Epithelial cell of esophagus (primary cell): ENCODE measurements around the gene ZNF675.
"Not testable (repeated sequence)": the region's sequence is repeated elsewhere in the genome, so short reads cannot be mapped to it uniquely, and the experiment has no call there.

Experiments
- DNase-seq: peaks from one replicate; pipeline ENCODE4 v3.0.0; 2010; ENCODE audit warnings: low read depth
- H3K4me3 ChIP-seq: 2 replicates; pipeline ENCODE4 v1.5.1; 2011; ENCODE audit warnings: mild to moderate bottlenecking, low read length, control low read depth
- TF ChIP-seq, protein P1 (sequence below): IDR thresholded peaks from 2 replicates; pipeline ENCODE4 v1.5.1; 2011; ENCODE audit warnings: low read depth, mild to moderate bottlenecking, low read length, control low read depth, inconsistent platforms; ENCODE audit not compliant: insufficient read depth; ENCODE audit errors: missing control alignments

ZNF675 gene

DNA sequence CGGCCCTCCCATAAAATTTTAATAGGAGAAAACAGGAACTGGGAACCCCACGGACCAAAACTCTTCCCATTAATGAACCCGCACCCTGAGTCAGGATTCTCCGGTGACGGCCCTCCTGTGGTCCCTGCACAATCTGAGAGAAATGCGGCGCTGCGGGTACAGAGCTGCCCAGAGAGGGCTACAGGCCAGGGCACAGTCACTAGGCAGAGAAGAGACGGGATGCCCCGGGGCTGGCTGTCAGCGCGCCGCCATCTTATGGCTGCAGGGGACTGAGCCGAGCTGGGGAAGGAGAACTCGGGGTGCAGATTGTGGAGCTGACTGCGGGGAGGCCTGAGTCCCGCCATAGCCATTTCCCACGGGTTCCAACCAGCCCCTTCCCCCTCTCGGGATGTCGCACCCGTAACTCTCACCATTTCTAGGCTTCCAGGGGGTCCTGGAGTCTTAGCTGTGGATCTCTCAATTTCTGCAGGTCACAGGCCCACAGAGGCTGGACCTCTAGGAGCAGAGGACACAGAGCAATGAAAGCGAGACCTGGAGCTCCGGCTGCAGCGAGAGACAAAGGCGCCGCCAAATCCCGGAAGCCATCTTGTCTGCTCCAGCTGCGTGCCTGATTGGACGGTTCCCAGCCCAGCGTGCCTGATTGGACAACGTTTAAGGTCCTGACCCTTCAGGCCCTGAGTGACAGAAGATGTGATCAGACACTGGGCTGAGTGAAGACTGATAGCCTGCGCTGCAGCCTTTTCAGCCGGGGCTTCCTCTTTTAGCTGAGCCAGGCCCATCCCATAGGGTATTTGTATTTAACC, at the start of gene ZNF675:
ZNF675 (minus strand) TSS at position 592 of the 803 bp plus-strand sequence; CDS start at position 413, 179 bp downstream.
- DNase-seq: peak; percentile 95
- TF ChIP-seq, protein P1, sequence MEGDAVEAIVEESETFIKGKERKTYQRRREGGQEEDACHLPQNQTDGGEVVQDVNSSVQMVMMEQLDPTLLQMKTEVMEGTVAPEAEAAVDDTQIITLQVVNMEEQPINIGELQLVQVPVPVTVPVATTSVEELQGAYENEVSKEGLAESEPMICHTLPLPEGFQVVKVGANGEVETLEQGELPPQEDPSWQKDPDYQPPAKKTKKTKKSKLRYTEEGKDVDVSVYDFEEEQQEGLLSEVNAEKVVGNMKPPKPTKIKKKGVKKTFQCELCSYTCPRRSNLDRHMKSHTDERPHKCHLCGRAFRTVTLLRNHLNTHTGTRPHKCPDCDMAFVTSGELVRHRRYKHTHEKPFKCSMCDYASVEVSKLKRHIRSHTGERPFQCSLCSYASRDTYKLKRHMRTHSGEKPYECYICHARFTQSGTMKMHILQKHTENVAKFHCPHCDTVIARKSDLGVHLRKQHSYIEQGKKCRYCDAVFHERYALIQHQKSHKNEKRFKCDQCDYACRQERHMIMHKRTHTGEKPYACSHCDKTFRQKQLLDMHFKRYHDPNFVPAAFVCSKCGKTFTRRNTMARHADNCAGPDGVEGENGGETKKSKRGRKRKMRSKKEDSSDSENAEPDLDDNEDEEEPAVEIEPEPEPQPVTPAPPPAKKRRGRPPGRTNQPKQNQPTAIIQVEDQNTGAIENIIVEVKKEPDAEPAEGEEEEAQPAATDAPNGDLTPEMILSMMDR: no peak
- peak within 1 kb of the TSS; percentile 88 for H3K4me3 ChIP-seq

DNA sequence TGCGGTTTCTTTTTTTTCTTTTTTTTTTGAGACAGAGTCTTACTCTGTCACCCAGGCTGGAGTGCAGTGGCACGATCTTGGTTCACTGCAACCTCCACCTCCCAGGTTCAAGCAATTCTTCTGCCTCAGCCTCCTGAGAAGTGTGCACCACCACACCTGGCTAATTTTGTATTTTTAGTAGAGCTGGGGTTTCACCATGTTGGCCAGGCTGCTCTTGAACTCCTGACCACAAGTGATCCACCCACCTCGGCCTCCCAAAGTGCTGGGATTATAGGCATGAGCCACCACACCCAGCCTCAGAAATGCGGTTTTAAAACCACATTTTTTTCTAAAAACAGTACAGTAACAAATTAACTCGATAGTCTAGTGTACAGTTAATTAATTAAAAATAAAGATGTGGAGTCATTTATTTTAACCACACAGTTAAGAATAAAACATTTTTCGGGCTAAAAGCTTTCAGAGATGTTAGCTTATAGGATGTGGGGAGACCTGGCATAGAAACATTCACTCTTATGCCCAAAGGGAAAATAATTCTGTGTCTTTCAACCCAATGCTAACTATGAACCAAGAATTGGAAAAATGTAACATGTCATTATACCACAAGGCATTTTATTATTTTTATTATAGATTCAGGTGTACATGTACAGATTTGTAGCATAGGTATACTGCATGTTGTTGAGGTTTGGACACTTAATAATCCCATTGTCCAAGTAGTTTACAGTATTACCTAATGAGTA, 43.9 kb upstream of the ZNF675 start:
- H3K4me3 ChIP-seq: not testable (repeated sequence)
- peak; percentile 2 for DNase-seq

DNA sequence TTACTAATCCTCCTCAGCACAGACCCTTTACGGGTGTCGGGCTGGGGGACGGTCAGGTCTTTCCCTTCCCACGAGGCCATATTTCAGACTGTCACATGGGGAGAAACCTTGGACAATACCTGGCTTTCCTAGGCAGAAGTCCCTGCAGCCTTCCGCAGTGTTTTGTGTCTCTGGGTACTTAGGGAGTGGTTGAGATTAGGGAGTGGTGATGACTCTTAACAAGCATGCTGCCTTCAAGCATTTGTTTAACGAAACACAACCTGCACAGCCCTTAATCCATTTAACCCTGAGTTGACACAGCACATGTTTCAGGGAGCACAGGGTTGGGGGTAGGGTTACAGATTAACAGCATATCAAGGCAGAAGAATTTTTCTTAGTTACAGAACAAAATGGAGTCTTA, 37.1 kb upstream of the ZNF675 start:
- peak; percentile 49 for DNase-seq
- not testable (repeated sequence) for H3K4me3 ChIP-seq

DNA sequence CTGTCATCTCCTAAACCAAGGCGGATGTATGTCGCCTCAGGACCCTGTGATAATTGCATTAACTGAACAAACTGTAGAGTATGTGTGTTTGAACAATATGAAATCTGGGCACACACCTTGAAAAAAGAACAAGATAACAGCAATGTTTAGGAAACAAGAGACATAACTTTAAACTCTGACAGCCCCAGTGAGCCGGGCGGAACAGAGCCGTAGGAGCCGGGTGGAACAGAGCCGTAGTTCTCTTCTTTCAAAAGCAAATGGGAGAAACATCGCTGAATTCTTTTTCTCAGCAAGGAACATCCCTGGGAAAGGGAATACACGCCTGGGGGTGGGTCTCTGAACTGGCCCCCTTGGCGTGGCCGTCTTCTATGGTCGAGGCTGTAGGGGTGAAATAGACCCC, 31.8 kb upstream of the ZNF675 start:
- H3K4me3 ChIP-seq: no peak overlapping the region
- TF ChIP-seq, protein P1: no peak
- no peak for DNase-seq

DNA sequence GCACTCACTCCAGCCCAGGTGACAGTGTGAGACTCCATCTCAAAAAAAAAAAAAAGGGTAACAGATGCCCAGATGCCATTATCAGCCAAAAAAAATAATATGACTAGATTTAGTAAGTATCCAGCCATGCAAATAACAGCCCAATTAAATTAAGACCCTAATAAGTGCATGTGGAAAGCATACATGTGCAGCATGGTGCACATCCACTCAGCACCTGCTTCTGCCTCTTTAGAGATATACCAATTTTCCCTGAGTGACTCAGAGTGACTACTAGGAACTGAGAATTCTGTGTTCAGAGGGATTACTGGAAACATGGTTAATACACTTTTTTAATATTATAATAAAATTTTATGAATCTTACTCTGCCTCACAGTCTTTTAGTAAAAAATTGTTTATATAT, 29.8 kb upstream of the ZNF675 start:
- TF ChIP-seq, protein P1: no peak
- DNase-seq: peak; percentile 38
- no peak overlapping the region for H3K4me3 ChIP-seq

DNA sequence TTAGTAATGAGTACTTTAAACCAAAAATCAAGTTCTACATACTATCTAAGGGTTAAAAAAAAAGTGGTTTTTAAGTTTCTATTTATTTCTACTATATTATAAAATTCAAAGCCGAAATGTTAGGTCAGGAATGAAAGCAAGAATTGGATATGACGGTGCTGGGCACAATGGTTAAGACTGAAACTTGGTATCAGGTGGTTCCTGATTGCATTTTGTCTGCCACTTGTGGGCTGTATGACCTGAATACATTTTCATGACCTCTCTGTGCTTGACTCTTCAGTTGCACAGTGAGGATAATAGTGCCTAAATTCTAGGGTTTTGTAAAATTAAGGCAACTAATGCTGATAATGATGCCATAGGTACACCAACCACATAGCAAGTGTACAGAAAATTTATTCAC, 22.3 kb upstream of the ZNF675 start:
- TF ChIP-seq, protein P1: no peak
- DNase-seq: no peak
- H3K4me3 ChIP-seq: no peak overlapping the region

DNA sequence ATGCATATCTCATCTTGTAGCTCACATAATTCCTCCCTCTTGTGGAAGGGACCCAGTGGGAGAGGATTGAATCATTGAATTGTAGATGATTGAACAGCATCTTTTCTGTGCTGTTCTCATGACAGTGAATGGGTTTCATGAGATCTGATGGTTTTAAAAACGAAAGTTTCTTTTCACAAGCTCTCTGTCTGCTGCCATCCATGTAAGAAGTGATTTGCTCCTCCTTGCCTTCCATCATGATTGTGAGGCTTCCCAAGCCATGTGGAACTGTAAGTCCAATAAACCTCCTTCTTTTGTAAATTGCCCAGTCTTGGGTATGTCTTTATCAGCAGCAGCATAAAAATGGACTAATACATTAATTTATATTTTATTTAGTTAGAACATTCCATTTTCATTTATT, 19.6 kb upstream of the ZNF675 start:
- TF ChIP-seq, protein P1: no peak
- H3K4me3 ChIP-seq: no peak overlapping the region
- DNase-seq: no peak

DNA sequence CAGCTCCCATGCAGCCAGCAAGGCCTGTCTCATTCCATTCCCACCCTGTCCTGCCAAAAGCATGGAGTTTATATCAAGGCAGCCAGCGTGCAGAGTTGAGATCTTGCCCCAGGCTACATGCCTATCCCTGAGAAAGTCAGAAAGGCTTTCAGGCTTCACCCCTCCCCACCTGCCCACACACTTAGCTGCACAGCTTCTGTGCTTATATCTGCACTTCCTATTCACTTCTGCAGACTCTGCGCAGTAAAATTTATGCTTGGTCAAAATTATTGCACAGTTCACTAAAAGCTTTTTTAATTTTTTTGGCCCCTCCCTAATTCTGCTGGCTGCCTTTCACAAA, 12.5 kb upstream of the ZNF675 start:
- TF ChIP-seq, protein P1: no peak
- H3K4me3 ChIP-seq: no peak overlapping the region
- peak; percentile 52 for DNase-seq
